Bronchial epithelial cell (primary cell): Measurements from ENCODE around the gene KIFC3. TPM values are rescaled to one million over a fixed set of nuclear protein-coding genes. Genes with fewer than 3 reads are reported as not detected.

Experiments
- DNase-seq: peaks from one replicate; pipeline ENCODE4 v3.0.0-alpha.2; 2010; ENCODE audit warnings: low read depth
- FAIRE-seq: peaks from 2 replicates; lab custom pipeline; 2011; peaks lifted over from hg19 to GRCh38; lab: Jason Lieb, UNC
- H3K27me3 ChIP-seq: 2 replicates; pipeline ENCODE4 v1.5.1; 2011; ENCODE audit warnings: low read length; ENCODE audit not compliant: control insufficient read depth, insufficient read depth
- H3K36me3 ChIP-seq: 2 replicates; pipeline ENCODE4 v1.5.1; 2011; ENCODE audit warnings: low read length; ENCODE audit not compliant: control insufficient read depth, insufficient read depth
- H3K4me3 ChIP-seq: 2 replicates; pipeline ENCODE4 v1.5.1; 2011; ENCODE audit warnings: mild to moderate bottlenecking, low read depth, low read length, control low read depth
- CTCF ChIP-seq: IDR thresholded peaks from 2 replicates; pipeline ENCODE4 v1.5.1; 2011; ENCODE audit warnings: mild to moderate bottlenecking, moderate library complexity, low read length, control low read depth, inconsistent platforms; ENCODE audit not compliant: insufficient read depth, severe bottlenecking
- total RNA-seq: library from RNA; depleted of rRNA; stranded (reverse); fragments of >200 nt; gene quantifications from 2 replicates; pipeline ENCODE4 v1.2.1, GENCODE V29; 2014

The KIFC3 gene
- total RNA-seq, 1 donor from 2014 or later = 34.8 TPM

GRCh38 chr16:57723170-57723569, 79.1 kb downstream of the KIFC3 start:
- peak; percentile 15 for TF ChIP-seq CTCF
- DNase-seq (no peak), FAIRE-seq (no peak)
- Histone ChIP-seq H3K4me3 (no peak overlapping the region), H3K36me3 (no peaks in the 10 kb centered on the region), H3K27me3 (no peaks in the 10 kb centered on the region)

GRCh38 chr16:57722651-57723050, 79.6 kb downstream of the KIFC3 start:
- no peak overlapping the region for H3K4me3 ChIP-seq
- no peaks in the 10 kb centered on the region for H3K27me3 ChIP-seq
- FAIRE-seq (no peak), DNase-seq (no peak)
- H3K36me3 ChIP-seq = no peaks in the 10 kb centered on the region
- TF ChIP-seq CTCF = no peak

- no peaks in the 10 kb centered on the region for H3K36me3 ChIP-seq
- FAIRE-seq (no peak), DNase-seq (no peak)
- no peaks in the 10 kb centered on the region for H3K27me3 ChIP-seq
- no peak for TF ChIP-seq CTCF
- H3K4me3 ChIP-seq = no peak overlapping the region
Measured at GRCh38 chr16:57722210-57722499, 80.1 kb downstream of the KIFC3 start.

- no peaks in the 10 kb centered on the region for H3K27me3 ChIP-seq
- no peak for DNase-seq
- no peaks in the 10 kb centered on the region for H3K36me3 ChIP-seq
- no peak overlapping the region for H3K4me3 ChIP-seq
- FAIRE-seq = no peak
- TF ChIP-seq CTCF = no peak
Measured at GRCh38 chr16:57721356-57722209, 80.7 kb downstream of the KIFC3 start.

- TF ChIP-seq CTCF = peak; percentile 70
Measured at GRCh38 chr16:57720142-57720575, 82.1 kb downstream of the KIFC3 start.

GRCh38 chr16:57714047-57714446, 88.2 kb downstream of the KIFC3 start:
- peaks cover 3% of the 10 kb centered on the region for H3K27me3 ChIP-seq
- H3K4me3 ChIP-seq = no peak overlapping the region
- H3K36me3 ChIP-seq = no peaks in the 10 kb centered on the region
- DNase-seq = no peak
- no peak for FAIRE-seq
- TF ChIP-seq CTCF = no peak

More at GRCh38 chr16:57720142-57720575, 82.1 kb downstream of the KIFC3 start:
- FAIRE-seq = no peak
- no peak overlapping the region for H3K4me3 ChIP-seq
- DNase-seq = peak; percentile 38
- no peaks in the 10 kb centered on the region for H3K36me3 ChIP-seq
- H3K27me3 ChIP-seq = peaks cover 3% of the 10 kb centered on the region
